ENCODE results near the gene ITGB4. TPM values are rescaled to one million over a fixed set of nuclear protein-coding genes. Genes with fewer than 3 reads are reported as not detected.

Gene ITGB4
- total RNA-seq, 1 donor from 2014 or later, result 6.6 TPM

DNA sequence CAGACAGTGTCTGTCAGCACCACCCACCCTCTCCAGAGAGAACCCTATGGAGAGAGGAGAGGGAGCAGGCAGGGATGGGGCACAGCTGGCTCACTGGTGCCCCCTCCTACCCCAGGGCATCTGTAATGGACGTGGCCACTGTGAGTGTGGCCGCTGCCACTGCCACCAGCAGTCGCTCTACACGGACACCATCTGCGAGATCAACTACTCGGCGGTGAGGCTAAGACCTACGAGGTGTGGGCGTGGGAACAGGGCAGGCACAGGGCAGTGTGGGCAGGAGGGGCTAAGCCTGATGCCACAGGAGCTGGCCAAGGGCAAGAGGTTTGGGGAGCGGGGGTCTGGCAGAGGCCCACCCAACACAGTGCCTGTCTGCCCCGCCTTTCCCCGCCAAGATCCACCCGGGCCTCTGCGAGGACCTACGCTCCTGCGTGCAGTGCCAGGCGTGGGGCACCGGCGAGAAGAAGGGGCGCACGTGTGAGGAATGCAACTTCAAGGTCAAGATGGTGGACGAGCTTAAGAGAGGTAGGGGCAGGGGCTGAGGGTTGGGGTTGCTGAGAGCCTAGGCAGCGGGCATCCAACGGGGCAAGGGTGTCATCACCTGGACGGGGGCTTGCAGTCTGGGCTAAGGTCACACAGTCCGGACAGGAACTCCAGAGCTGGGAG lies 15.0 kb downstream of the ITGB4 start:
- FAIRE-seq (no peak), DNase-seq (ENCODE audit: low read depth) (no peak)
- Histone ChIP-seq H3K4me2 (ENCODE audit: low read length) (no peak overlapping the region), H3K79me2 (ENCODE audit: insufficient read depth, low read length) (no peaks in the 10 kb centered on the region), H3K27ac (ENCODE audit: low read depth, low read length) (no peak overlapping the region), H4K20me1 (ENCODE audit: insufficient read depth, low read length) (no peaks in the 10 kb centered on the region), H3K9ac (ENCODE audit: low read length) (no peak overlapping the region), H3K4me3 (ENCODE audit: insufficient read depth, low read depth, low read length) (no peak overlapping the region), H3K4me1 (ENCODE audit: insufficient read depth, low read length) (no peaks in the 10 kb centered on the region), H3K36me3 (ENCODE audit: insufficient read depth, low read length) (no peaks in the 10 kb centered on the region), H3K9me3 (ENCODE audit: insufficient read depth, low read depth, low read length) (no peaks in the 10 kb centered on the region), H3K27me3 (ENCODE audit: insufficient read depth, low read length) (no peaks in the 10 kb centered on the region), H2AFZ (ENCODE audit: low read depth, low read length) (no peak overlapping the region)
- H3K27me3 Mint-ChIP-seq (ENCODE audit: low read depth, unreplicated experiment), result peaks cover 17% of the 10 kb centered on the region
- TF ChIP-seq EZH2 (IDR thresholded peaks at IDR 0.05; ENCODE audit: insufficient read depth, low read length), result no peak
- no peak for TF ChIP-seq CTCF (IDR thresholded peaks at IDR 0.05; ENCODE audit: insufficient read depth, low read depth, low read length)
- no peaks in the 10 kb centered on the region for H3K9me3 Mint-ChIP-seq (ENCODE audit: unreplicated experiment)
- H3K4me3 Mint-ChIP-seq (ENCODE audit: unreplicated experiment), result no peak overlapping the region
- peaks cover 9% of the 10 kb centered on the region for H3K4me1 Mint-ChIP-seq (ENCODE audit: low read depth, unreplicated experiment)
- no peaks in the 10 kb centered on the region for H3K36me3 Mint-ChIP-seq (ENCODE audit: low read depth, unreplicated experiment)
- peak overlapping the region; percentile 47 for H3K27ac Mint-ChIP-seq (ENCODE audit: unreplicated experiment)

DNA sequence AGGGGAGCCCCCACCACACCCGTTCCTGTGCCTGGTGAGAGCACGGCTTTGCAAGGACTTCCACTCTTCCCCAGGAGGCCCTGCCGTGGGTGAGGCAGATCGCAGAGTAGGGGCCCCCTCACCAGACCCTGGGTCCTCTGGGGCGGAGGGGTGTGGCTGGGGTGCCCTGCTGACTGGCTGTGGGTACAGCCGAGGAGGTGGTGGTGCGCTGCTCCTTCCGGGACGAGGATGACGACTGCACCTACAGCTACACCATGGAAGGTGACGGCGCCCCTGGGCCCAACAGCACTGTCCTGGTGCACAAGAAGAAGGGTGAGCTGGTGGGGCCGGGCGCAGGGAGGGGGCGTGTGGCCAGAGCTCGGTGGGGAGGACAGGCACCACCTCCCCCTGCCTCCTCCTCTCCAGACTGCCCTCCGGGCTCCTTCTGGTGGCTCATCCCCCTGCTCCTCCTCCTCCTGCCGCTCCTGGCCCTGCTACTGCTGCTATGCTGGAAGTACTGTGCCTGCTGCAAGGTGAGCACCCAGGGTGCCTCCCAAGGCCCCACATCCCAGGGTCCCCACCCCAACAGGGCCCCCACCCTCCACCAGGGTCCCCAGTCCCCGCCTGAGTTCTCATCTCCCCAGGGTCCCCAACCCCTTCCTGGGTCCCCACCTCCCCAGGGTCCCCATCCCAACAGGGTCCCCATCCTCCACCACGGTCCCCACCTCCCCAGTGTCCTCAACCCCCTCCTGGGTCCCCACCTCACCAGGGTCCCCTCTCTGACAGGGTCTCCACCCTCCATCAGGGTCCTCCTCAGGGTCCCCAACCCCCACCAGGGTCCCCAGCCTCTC lies 16.1 kb downstream of the ITGB4 start:
- Histone ChIP-seq H3K9me3 (ENCODE audit: insufficient read depth, low read depth, low read length) (no peaks in the 10 kb centered on the region), H3K79me2 (ENCODE audit: insufficient read depth, low read length) (no peaks in the 10 kb centered on the region), H3K27me3 (ENCODE audit: insufficient read depth, low read length) (no peaks in the 10 kb centered on the region), H3K4me2 (ENCODE audit: low read length) (no peak overlapping the region), H4K20me1 (ENCODE audit: insufficient read depth, low read length) (no peaks in the 10 kb centered on the region), H3K9ac (ENCODE audit: low read length) (no peak overlapping the region), H3K27ac (ENCODE audit: low read depth, low read length) (no peak overlapping the region), H3K36me3 (ENCODE audit: insufficient read depth, low read length) (no peaks in the 10 kb centered on the region), H3K4me3 (ENCODE audit: insufficient read depth, low read depth, low read length) (no peak overlapping the region), H2AFZ (ENCODE audit: low read depth, low read length) (no peak overlapping the region), H3K4me1 (ENCODE audit: insufficient read depth, low read length) (no peaks in the 10 kb centered on the region)
- TF ChIP-seq CTCF (IDR thresholded peaks at IDR 0.05; ENCODE audit: insufficient read depth, low read depth, low read length) (no peak), EZH2 (IDR thresholded peaks at IDR 0.05; ENCODE audit: insufficient read depth, low read length) (no peak)
- DNase-seq (ENCODE audit: low read depth) (no peak), FAIRE-seq (no peak)
- H3K36me3 Mint-ChIP-seq (ENCODE audit: low read depth, unreplicated experiment), result no peaks in the 10 kb centered on the region
- H3K4me1 Mint-ChIP-seq (ENCODE audit: low read depth, unreplicated experiment), result peaks cover 9% of the 10 kb centered on the region
- peaks cover 13% of the 10 kb centered on the region for H3K27me3 Mint-ChIP-seq (ENCODE audit: low read depth, unreplicated experiment)
- H3K4me3 Mint-ChIP-seq (ENCODE audit: unreplicated experiment), result no peak overlapping the region
- H3K9me3 Mint-ChIP-seq (ENCODE audit: unreplicated experiment), result no peaks in the 10 kb centered on the region
- H3K27ac Mint-ChIP-seq (ENCODE audit: unreplicated experiment), result no peak overlapping the region
